ENCODE results near the gene ANKRD44. TPM values are rescaled to one million over a fixed set of nuclear protein-coding genes. Genes with fewer than 3 reads are reported as not detected.

The ANKRD44 gene
- total RNA-seq, 1 experiment from 2014 or later, result 0.68 TPM

DNA sequence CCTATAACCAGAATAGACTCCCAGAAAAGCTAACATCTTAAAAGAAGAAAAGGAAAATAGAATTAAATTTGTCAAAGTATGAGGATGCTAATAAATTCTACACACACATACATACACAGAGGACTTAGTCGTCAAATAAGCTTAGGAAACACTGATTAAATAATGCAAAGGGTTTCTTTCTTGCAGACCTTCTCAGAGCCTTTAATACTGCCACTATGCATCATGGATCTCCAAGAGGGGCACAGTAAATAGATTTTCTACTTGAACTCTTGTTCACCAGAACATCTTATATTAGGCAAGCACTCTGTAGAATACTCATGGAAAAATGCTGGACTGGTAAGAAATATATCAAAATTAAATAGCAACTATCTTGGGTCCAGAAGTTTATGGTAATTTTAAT is 69.4 kb downstream of the ANKRD44 start:
- CTCF ChIA-PET, result no interaction called here
- H3K9me3 Mint-ChIP-seq, result no peaks in the 10 kb centered on the region
- no peaks in the 10 kb centered on the region for H3K27me3 Mint-ChIP-seq (ENCODE audit: low read depth)
- H3K27ac Mint-ChIP-seq, result no peak overlapping the region
- no peaks in the 10 kb centered on the region for H3K36me3 Mint-ChIP-seq
- TF ChIP-seq RORB (CRISPR knock-in tag; IDR thresholded peaks at IDR 0.05) (no peak), CREM (CRISPR knock-in tag; IDR thresholded peaks at IDR 0.05) (no peak), JAZF1 (CRISPR knock-in tag; IDR thresholded peaks at IDR 0.05) (no peak), NR3C1 (CRISPR knock-in tag; conservative IDR thresholded peaks at IDR 0.05; ENCODE audit: low read depth) (no peak), ZNF232 (CRISPR knock-in tag; IDR thresholded peaks at IDR 0.05) (no peak), NFYB (CRISPR knock-in tag; conservative IDR thresholded peaks at IDR 0.05; ENCODE audit: low read depth) (no peak), ELF4 (CRISPR knock-in tag; IDR thresholded peaks at IDR 0.05; ENCODE audit: low read depth) (no peak), ZNF416 (CRISPR knock-in tag; IDR thresholded peaks at IDR 0.05) (no peak)
- TF ChIP-seq, protein P1, sequence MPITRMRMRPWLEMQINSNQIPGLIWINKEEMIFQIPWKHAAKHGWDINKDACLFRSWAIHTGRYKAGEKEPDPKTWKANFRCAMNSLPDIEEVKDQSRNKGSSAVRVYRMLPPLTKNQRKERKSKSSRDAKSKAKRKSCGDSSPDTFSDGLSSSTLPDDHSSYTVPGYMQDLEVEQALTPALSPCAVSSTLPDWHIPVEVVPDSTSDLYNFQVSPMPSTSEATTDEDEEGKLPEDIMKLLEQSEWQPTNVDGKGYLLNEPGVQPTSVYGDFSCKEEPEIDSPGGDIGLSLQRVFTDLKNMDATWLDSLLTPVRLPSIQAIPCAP (CRISPR knock-in tag; IDR thresholded peaks at IDR 0.05), result no peak
- TF ChIP-seq, protein P2, sequence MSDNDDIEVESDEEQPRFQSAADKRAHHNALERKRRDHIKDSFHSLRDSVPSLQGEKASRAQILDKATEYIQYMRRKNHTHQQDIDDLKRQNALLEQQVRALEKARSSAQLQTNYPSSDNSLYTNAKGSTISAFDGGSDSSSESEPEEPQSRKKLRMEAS (CRISPR knock-in tag; IDR thresholded peaks at IDR 0.05), result no peak
- TF ChIP-seq, protein P3, sequence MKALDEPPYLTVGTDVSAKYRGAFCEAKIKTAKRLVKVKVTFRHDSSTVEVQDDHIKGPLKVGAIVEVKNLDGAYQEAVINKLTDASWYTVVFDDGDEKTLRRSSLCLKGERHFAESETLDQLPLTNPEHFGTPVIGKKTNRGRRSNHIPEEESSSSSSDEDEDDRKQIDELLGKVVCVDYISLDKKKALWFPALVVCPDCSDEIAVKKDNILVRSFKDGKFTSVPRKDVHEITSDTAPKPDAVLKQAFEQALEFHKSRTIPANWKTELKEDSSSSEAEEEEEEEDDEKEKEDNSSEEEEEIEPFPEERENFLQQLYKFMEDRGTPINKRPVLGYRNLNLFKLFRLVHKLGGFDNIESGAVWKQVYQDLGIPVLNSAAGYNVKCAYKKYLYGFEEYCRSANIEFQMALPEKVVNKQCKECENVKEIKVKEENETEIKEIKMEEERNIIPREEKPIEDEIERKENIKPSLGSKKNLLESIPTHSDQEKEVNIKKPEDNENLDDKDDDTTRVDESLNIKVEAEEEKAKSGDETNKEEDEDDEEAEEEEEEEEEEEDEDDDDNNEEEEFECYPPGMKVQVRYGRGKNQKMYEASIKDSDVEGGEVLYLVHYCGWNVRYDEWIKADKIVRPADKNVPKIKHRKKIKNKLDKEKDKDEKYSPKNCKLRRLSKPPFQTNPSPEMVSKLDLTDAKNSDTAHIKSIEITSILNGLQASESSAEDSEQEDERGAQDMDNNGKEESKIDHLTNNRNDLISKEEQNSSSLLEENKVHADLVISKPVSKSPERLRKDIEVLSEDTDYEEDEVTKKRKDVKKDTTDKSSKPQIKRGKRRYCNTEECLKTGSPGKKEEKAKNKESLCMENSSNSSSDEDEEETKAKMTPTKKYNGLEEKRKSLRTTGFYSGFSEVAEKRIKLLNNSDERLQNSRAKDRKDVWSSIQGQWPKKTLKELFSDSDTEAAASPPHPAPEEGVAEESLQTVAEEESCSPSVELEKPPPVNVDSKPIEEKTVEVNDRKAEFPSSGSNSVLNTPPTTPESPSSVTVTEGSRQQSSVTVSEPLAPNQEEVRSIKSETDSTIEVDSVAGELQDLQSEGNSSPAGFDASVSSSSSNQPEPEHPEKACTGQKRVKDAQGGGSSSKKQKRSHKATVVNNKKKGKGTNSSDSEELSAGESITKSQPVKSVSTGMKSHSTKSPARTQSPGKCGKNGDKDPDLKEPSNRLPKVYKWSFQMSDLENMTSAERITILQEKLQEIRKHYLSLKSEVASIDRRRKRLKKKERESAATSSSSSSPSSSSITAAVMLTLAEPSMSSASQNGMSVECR (CRISPR knock-in tag; IDR thresholded peaks at IDR 0.05; ENCODE audit: borderline replicate concordance), result no peak
- ATAC-seq (no peak), DNase-seq (ENCODE audit: low spot score) (no peak)
- no peak overlapping the region for H3K4me3 Mint-ChIP-seq
- POLR2A ChIA-PET, result no interaction called here
- no peaks in the 10 kb centered on the region for H3K4me1 Mint-ChIP-seq

DNA sequence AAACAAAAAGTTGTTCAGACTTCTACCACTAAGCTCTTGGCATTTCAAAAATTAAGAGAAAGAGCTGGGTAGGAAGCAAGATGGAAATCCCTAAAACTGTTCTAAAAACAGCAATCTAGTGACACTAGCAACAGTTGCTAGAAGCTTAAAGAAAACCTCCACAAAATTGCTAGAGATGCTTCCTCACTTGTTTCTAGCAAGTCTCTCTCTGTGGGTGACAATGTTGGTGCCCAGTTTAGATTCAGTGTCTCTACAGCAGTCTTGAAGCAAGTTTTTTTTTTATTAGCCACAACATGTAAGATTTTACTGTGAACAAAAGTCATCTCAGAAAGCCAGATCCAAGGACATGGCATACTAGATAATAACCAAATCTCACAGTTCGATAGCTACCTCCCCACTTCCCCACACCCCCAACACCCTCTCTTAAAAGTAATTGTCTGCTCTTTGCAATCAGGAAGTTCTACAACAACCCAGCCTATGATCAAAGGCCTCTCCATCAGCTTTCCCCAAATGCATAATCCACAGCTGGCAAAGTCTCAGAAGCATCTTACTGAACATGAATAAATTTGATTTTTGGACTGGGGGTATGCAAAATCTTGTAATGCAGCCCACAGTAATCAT is 70.0 kb downstream of the ANKRD44 start:
- ChIA-PET POLR2A (no interaction called here), CTCF (no interaction called here)
- H3K27me3 Mint-ChIP-seq (ENCODE audit: low read depth), result no peaks in the 10 kb centered on the region
- no peak for DNase-seq (ENCODE audit: low spot score)
- no peak overlapping the region for H3K4me3 Mint-ChIP-seq
- ATAC-seq, result no peak
- H3K4me1 Mint-ChIP-seq, result no peaks in the 10 kb centered on the region
- no peak overlapping the region for H3K27ac Mint-ChIP-seq
- no peaks in the 10 kb centered on the region for H3K9me3 Mint-ChIP-seq
- H3K36me3 Mint-ChIP-seq, result no peaks in the 10 kb centered on the region
- no peak for TF ChIP-seq CREB1 (CRISPR knock-in tag; IDR thresholded peaks at IDR 0.05)
- TF ChIP-seq, protein P4, sequence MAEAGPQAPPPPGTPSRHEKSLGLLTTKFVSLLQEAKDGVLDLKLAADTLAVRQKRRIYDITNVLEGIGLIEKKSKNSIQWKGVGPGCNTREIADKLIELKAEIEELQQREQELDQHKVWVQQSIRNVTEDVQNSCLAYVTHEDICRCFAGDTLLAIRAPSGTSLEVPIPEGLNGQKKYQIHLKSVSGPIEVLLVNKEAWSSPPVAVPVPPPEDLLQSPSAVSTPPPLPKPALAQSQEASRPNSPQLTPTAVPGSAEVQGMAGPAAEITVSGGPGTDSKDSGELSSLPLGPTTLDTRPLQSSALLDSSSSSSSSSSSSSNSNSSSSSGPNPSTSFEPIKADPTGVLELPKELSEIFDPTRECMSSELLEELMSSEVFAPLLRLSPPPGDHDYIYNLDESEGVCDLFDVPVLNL (CRISPR knock-in tag; IDR thresholded peaks at IDR 0.05; ENCODE audit: borderline replicate concordance, low read depth), result no peak
- no peak for TF ChIP-seq ZNF671 (CRISPR knock-in tag; IDR thresholded peaks at IDR 0.05)
- TF ChIP-seq, protein P5, sequence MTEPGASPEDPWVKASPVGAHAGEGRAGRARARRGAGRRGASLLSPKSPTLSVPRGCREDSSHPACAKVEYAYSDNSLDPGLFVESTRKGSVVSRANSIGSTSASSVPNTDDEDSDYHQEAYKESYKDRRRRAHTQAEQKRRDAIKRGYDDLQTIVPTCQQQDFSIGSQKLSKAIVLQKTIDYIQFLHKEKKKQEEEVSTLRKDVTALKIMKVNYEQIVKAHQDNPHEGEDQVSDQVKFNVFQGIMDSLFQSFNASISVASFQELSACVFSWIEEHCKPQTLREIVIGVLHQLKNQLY (CRISPR knock-in tag; IDR thresholded peaks at IDR 0.05), result no peak
- TF ChIP-seq, protein P1 (CRISPR knock-in tag; IDR thresholded peaks at IDR 0.05), result no peak
- TF ChIP-seq, protein P6, sequence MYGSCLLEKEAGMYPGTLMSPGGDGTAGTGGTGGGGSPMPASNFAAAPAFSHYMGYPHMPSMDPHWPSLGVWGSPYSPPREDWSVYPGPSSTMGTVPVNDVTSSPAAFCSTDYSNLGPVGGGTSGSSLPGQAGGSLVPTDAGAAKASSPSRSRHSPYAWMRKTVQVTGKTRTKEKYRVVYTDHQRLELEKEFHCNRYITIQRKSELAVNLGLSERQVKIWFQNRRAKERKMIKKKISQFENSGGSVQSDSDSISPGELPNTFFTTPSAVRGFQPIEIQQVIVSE (CRISPR knock-in tag; IDR thresholded peaks at IDR 0.05; ENCODE audit: borderline replicate concordance), result no peak
- TF ChIP-seq, protein P7, sequence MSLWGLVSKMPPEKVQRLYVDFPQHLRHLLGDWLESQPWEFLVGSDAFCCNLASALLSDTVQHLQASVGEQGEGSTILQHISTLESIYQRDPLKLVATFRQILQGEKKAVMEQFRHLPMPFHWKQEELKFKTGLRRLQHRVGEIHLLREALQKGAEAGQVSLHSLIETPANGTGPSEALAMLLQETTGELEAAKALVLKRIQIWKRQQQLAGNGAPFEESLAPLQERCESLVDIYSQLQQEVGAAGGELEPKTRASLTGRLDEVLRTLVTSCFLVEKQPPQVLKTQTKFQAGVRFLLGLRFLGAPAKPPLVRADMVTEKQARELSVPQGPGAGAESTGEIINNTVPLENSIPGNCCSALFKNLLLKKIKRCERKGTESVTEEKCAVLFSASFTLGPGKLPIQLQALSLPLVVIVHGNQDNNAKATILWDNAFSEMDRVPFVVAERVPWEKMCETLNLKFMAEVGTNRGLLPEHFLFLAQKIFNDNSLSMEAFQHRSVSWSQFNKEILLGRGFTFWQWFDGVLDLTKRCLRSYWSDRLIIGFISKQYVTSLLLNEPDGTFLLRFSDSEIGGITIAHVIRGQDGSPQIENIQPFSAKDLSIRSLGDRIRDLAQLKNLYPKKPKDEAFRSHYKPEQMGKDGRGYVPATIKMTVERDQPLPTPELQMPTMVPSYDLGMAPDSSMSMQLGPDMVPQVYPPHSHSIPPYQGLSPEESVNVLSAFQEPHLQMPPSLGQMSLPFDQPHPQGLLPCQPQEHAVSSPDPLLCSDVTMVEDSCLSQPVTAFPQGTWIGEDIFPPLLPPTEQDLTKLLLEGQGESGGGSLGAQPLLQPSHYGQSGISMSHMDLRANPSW (CRISPR knock-in tag; conservative IDR thresholded peaks at IDR 0.05; ENCODE audit: low read depth), result no peak
- no peak for TF ChIP-seq TEAD4 (CRISPR knock-in tag; IDR thresholded peaks at IDR 0.05)
- TF ChIP-seq, protein P8, sequence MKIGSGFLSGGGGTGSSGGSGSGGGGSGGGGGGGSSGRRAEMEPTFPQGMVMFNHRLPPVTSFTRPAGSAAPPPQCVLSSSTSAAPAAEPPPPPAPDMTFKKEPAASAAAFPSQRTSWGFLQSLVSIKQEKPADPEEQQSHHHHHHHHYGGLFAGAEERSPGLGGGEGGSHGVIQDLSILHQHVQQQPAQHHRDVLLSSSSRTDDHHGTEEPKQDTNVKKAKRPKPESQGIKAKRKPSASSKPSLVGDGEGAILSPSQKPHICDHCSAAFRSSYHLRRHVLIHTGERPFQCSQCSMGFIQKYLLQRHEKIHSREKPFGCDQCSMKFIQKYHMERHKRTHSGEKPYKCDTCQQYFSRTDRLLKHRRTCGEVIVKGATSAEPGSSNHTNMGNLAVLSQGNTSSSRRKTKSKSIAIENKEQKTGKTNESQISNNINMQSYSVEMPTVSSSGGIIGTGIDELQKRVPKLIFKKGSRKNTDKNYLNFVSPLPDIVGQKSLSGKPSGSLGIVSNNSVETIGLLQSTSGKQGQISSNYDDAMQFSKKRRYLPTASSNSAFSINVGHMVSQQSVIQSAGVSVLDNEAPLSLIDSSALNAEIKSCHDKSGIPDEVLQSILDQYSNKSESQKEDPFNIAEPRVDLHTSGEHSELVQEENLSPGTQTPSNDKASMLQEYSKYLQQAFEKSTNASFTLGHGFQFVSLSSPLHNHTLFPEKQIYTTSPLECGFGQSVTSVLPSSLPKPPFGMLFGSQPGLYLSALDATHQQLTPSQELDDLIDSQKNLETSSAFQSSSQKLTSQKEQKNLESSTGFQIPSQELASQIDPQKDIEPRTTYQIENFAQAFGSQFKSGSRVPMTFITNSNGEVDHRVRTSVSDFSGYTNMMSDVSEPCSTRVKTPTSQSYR (CRISPR knock-in tag; IDR thresholded peaks at IDR 0.05), result no peak
- TF ChIP-seq TCF7 (CRISPR knock-in tag; IDR thresholded peaks at IDR 0.05; ENCODE audit: low read depth), result no peak
